VCaP (cell line): ENCODE data around the gene TMEM186.

Experiments
- H3K27ac ChIP-seq: fragments of 450-650 bp; 2 replicates; pipeline ENCODE4 v1.5.1; 2017
- CTCF ChIP-seq: fragments of 450-650 bp; conservative IDR thresholded peaks from 2 replicates; pipeline ENCODE4 v1.5.1; 2017; ENCODE audit warnings: mild to moderate bottlenecking, moderate library complexity

The TMEM186 gene

GRCh38 chr16:8831871-8832716, 34.7 kb upstream of the TMEM186 start:
- no peak for TF ChIP-seq CTCF
- no peak overlapping the region for H3K27ac ChIP-seq

GRCh38 chr16:8831450-8831849, 34.0 kb upstream of the TMEM186 start:
- no peak for TF ChIP-seq CTCF
- no peak overlapping the region for H3K27ac ChIP-seq

GRCh38 chr16:8828541-8829165, 31.2 kb upstream of the TMEM186 start:
- no peak for TF ChIP-seq CTCF
- no peak overlapping the region for H3K27ac ChIP-seq

- H3K27ac ChIP-seq, result no peak overlapping the region
- TF ChIP-seq CTCF, result no peak
These were observed 28.9 kb upstream of the TMEM186 start for GRCh38 chr16:8826278-8826879.

- no peak for TF ChIP-seq CTCF
- H3K27ac ChIP-seq, result no peak overlapping the region
These were observed 25.0 kb upstream of the TMEM186 start for GRCh38 chr16:8822403-8822802.

- no peak for TF ChIP-seq CTCF
- H3K27ac ChIP-seq, result no peak overlapping the region
These were observed 22.1 kb upstream of the TMEM186 start for GRCh38 chr16:8819411-8820034.
